ENCODE data around the gene EMP3.

- no peak for TF ChIP-seq EP300 (IDR thresholded peaks at IDR 0.05; ENCODE audit: low read depth in 2 of 2, low read length in 2 of 2)
- TF ChIP-seq EP300 (CRISPR knock-in tag; IDR thresholded peaks at IDR 0.05; ENCODE audit: borderline replicate concordance), result no peak
- TF ChIP-seq ZNF468 (CRISPR knock-in tag; IDR thresholded peaks at IDR 0.05), result no peak
- TF ChIP-seq ATF1 (CRISPR knock-in tag; IDR thresholded peaks at IDR 0.05), result no peak
- TF ChIP-seq HMG20B (CRISPR knock-in tag; conservative IDR thresholded peaks at IDR 0.05), result no peak
- no peak for TF ChIP-seq PCBP2 (optimal IDR thresholded peaks at IDR 0.05; ENCODE audit: low read depth, low read length, poor library complexity, severe bottlenecking)
- TF ChIP-seq CTCF (CRISPR knock-in tag; IDR thresholded peaks at IDR 0.05), result no peak
- no peak for TF ChIP-seq TRIM24 (CRISPR knock-in tag; IDR thresholded peaks at IDR 0.05)
- no peak for TF ChIP-seq ZHX1 (CRISPR knock-in tag; IDR thresholded peaks at IDR 0.05; ENCODE audit: low read depth)
- no peak for TF ChIP-seq ZNF362 (CRISPR knock-in tag; IDR thresholded peaks at IDR 0.05; ENCODE audit: borderline replicate concordance)
- no peak for TF ChIP-seq TRAFD1 (CRISPR knock-in tag; IDR thresholded peaks at IDR 0.05; ENCODE audit: borderline replicate concordance)
- no peak for TF ChIP-seq ZNF350 (CRISPR knock-in tag; IDR thresholded peaks at IDR 0.05; ENCODE audit: borderline replicate concordance, low read depth)
- TF ChIP-seq MEIS2 (CRISPR knock-in tag; IDR thresholded peaks at IDR 0.05), result no peak
Measured at GRCh38 chr19:48315712-48316111, 9.6 kb upstream of the EMP3 start.
